PC-9 (cell line): ENCODE measurements around the gene LCOR.

Experiments used
- CTCF ChIP-seq: fragments of 200-600 bp; sonication (generic); conservative IDR thresholded peaks from 2 replicates; pipeline ENCODE4 v1.6.1; 2017; ENCODE audit warnings: mixed run types, antibody characterized with exemption, mild to moderate bottlenecking, moderate library complexity
- EZH2 ChIP-seq: fragments of 200-600 bp; sonication (generic); IDR thresholded peaks from 2 replicates; pipeline ENCODE4 v1.8.0; 2017; ENCODE audit warnings: antibody characterized with exemption, low read depth

DNA sequence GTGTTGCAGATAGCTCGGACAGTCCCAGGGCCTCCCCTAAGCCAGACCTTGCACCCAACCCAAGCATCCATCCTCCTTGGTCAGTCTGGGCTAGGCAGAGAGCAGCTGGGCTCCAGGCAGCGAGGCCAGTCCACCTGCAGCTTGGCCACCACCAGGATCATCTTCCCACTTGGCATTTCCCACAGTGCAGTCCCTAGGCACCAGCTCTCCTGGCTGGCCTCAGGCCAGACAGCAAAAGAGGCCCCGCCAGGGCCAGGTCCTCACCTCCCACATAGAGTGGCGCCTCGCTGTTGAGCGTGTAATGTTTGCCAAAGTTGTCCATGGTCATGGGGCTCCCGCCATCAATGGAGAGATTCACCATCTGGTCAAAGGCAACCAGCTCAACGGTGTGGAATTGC is 171.7 kb downstream of the LCOR start:
- TF ChIP-seq CTCF (no peak), EZH2 (no peak)
